Osteocyte (in vitro differentiated cells): ENCODE results near the gene GABARAP. TPM values are rescaled to one million over a fixed set of nuclear protein-coding genes. Genes with fewer than 3 reads are reported as not detected.

Source experiments
- DNase-seq: peaks from one replicate; pipeline ENCODE4 v3.0.0; 2021; ENCODE audit warnings: mixed read lengths; ENCODE audit not compliant: unreplicated experiment; ENCODE audit errors: extremely low spot score
- H3K27ac Mint-ChIP-seq: one replicate; pipeline ENCODE4 v1.8.0; 2021; ENCODE audit warnings: mild to moderate bottlenecking, mixed read lengths; ENCODE audit not compliant: unreplicated experiment
- H3K27me3 Mint-ChIP-seq: one replicate; pipeline ENCODE4 v1.8.0; 2021; ENCODE audit warnings: mixed read lengths; ENCODE audit not compliant: unreplicated experiment
- H3K36me3 Mint-ChIP-seq: one replicate; pipeline ENCODE4 v1.8.0; 2021; ENCODE audit warnings: mixed read lengths; ENCODE audit not compliant: unreplicated experiment
- H3K4me1 Mint-ChIP-seq: one replicate; pipeline ENCODE4 v1.8.0; 2021; ENCODE audit warnings: mixed read lengths; ENCODE audit not compliant: unreplicated experiment
- H3K4me3 Mint-ChIP-seq: one replicate; pipeline ENCODE4 v1.8.0; 2021; ENCODE audit warnings: mild to moderate bottlenecking, moderate library complexity, mixed read lengths; ENCODE audit not compliant: unreplicated experiment
- H3K9me3 Mint-ChIP-seq: one replicate; pipeline ENCODE4 v1.8.0; 2021; ENCODE audit warnings: mixed read lengths; ENCODE audit not compliant: unreplicated experiment
- total RNA-seq: library from RNA; stranded (reverse); gene quantifications from 2 replicates; pipeline ENCODE4 v1.2.1, GENCODE V29; 2021
- TF ChIP-seq, protein P1 (sequence below): fragments of 200-600 bp; sonication (generic); IDR thresholded peaks from 2 replicates; pipeline ENCODE4 v1.5.0; 2021; ENCODE audit warnings: antibody characterized with exemption, mild to moderate bottlenecking, moderate library complexity

Gene GABARAP
- total RNA-seq, 1 donor from 2014 or later: 642 TPM

DNA sequence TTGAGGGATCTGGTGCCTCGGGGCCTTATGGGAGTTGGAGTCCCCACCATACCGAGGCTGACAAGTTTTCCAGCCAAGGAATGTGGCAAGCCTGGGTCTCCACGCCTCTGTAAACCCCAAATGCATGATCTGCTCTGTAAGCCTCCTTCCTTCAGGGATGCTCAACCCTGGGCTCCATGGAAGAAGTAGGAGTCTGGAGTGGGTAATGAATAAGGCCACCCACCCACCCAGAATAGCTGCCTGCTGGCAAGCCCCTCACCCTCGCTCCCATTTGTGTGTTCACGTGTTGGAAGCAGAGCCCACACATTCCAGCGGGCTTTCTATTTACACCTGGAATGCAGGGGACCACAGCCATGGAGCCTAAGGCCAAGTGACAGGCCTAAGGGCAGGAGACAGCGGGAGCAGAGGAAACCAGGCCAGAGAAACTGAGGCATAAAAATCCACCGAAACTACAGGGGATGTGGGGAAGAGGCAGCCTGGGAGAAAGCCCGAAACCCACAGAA, 27.1 kb downstream of the GABARAP start:
- H3K4me1 Mint-ChIP-seq: peaks cover 58% of the 10 kb centered on the region
- H3K4me3 Mint-ChIP-seq: peak overlapping the region; percentile 92
- DNase-seq: no peak
- H3K27ac Mint-ChIP-seq: peak overlapping the region; percentile 98
- TF ChIP-seq, protein P1, sequence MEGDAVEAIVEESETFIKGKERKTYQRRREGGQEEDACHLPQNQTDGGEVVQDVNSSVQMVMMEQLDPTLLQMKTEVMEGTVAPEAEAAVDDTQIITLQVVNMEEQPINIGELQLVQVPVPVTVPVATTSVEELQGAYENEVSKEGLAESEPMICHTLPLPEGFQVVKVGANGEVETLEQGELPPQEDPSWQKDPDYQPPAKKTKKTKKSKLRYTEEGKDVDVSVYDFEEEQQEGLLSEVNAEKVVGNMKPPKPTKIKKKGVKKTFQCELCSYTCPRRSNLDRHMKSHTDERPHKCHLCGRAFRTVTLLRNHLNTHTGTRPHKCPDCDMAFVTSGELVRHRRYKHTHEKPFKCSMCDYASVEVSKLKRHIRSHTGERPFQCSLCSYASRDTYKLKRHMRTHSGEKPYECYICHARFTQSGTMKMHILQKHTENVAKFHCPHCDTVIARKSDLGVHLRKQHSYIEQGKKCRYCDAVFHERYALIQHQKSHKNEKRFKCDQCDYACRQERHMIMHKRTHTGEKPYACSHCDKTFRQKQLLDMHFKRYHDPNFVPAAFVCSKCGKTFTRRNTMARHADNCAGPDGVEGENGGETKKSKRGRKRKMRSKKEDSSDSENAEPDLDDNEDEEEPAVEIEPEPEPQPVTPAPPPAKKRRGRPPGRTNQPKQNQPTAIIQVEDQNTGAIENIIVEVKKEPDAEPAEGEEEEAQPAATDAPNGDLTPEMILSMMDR: no peak
- H3K36me3 Mint-ChIP-seq: peaks cover under 1% of the 10 kb centered on the region
- H3K27me3 Mint-ChIP-seq: no peaks in the 10 kb centered on the region
- no peaks in the 10 kb centered on the region for H3K9me3 Mint-ChIP-seq

DNA sequence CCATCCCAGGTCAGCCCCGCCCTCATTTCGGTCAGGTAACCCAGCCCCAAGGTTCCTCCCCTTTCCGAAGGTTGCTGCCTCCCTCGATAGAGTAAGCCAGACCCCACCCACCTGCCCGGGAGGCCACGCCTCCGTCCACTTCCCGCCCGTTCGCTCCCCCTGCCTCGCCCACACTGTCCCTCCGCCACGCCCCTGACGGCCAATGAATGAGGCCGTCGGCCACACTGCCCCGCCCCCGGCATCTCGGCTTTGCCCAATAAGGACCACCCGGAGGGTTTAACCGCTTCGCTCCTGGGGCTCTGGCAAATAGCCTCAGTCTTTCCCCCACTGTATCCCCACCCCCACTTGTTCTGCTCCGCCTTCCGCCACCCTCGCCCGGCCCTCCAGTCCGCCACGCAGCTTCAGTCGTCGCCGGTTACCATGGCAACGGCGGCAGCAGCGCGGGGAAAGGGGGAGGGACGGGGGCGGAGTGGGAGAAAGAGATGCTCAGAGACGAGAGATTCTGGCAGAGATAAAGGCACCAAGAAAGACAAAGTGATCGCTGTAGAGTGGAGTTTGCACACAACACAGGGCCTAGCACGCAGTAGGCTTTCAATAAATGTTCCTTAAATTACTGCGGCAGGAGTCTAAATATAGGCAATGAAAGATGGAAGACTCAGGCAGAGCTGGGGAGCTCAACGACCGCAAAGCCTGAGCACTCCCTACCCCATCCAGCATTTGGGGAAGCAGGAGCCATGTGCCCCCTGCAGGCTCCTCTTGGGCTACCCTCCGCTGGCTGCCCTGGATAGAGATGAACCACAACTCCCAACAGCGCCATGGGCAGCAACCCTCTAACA, 27.7 kb downstream of the GABARAP start:
- TF ChIP-seq, protein P1: peak; percentile 64
- peak overlapping the region; percentile 92 for H3K4me3 Mint-ChIP-seq
- no peaks in the 10 kb centered on the region for H3K27me3 Mint-ChIP-seq
- peaks cover 1% of the 10 kb centered on the region for H3K36me3 Mint-ChIP-seq
- DNase-seq: peak; percentile 99
- peaks cover 56% of the 10 kb centered on the region for H3K4me1 Mint-ChIP-seq
- no peaks in the 10 kb centered on the region for H3K9me3 Mint-ChIP-seq
- peak overlapping the region; percentile 98 for H3K27ac Mint-ChIP-seq

GRCh38 chr17:7213895-7214299, 28.4 kb downstream of the GABARAP start:
- Mint-ChIP-seq H3K27ac (peak overlapping the region; percentile 98), H3K9me3 (no peaks in the 10 kb centered on the region), H3K36me3 (peaks cover 1% of the 10 kb centered on the region), H3K4me3 (peak overlapping the region; percentile 92), H3K4me1 (peaks cover 52% of the 10 kb centered on the region), H3K27me3 (no peaks in the 10 kb centered on the region)
- TF ChIP-seq, protein P1: peak; percentile 60
- DNase-seq: no peak

- no peaks in the 10 kb centered on the region for H3K27me3 Mint-ChIP-seq
- H3K36me3 Mint-ChIP-seq: peaks cover 1% of the 10 kb centered on the region
- peaks cover 38% of the 10 kb centered on the region for H3K4me1 Mint-ChIP-seq
- H3K9me3 Mint-ChIP-seq: no peaks in the 10 kb centered on the region
- no peak overlapping the region for H3K4me3 Mint-ChIP-seq
- DNase-seq: no peak
- no peak overlapping the region for H3K27ac Mint-ChIP-seq
- TF ChIP-seq, protein P1: no peak
These were observed 30.6 kb downstream of the GABARAP start for GRCh38 chr17:7211491-7212273.
